BLaER1 treated with 17β-estradiol and CSF1 and Interleukin-3, amounts not matched to agents 10 nM and 100 nM (cell line): ENCODE data around the gene SPIRE2.

Experiments used
- H3K27ac ChIP-seq, 11 experiments: shearing (Covaris generic); formaldehyde crosslinking; 2 replicates each; pipeline ENCODE4 v1.8.1; 2022
- H3K27me3 ChIP-seq, 11 experiments: shearing (Covaris generic); formaldehyde crosslinking; 2 replicates each; pipeline ENCODE4 v1.8.1; 2022
- H3K36me3 ChIP-seq, 11 experiments: shearing (Covaris generic); formaldehyde crosslinking; 2 replicates each; pipeline ENCODE4 v1.8.1; 2022
- H3K4me1 ChIP-seq, 10 experiments: shearing (Covaris generic); formaldehyde crosslinking; 2 replicates each; pipeline ENCODE4 v1.8.1; 2022
- H3K4me2 ChIP-seq, 11 experiments: shearing (Covaris generic); formaldehyde crosslinking; 2 replicates each; pipeline ENCODE4 v1.8.1; 2022
- H3K4me3 ChIP-seq, 10 experiments: shearing (Covaris generic); formaldehyde crosslinking; 2 replicates each; pipeline ENCODE4 v1.8.1; 2022
- H3K9ac ChIP-seq, 11 experiments: shearing (Covaris generic); formaldehyde crosslinking; 2 replicates each; pipeline ENCODE4 v1.8.1; 2022
- H3K9me3 ChIP-seq, 11 experiments: shearing (Covaris generic); formaldehyde crosslinking; replicated peaks in 1 of 11; 2 replicates each; pipeline ENCODE4 v1.8.1; 2022
- H4K20me1 ChIP-seq, 11 experiments: shearing (Covaris generic); formaldehyde crosslinking; 2 replicates each; pipeline ENCODE4 v1.8.1; 2022
- Cebpa-rat ChIP-seq, 11 experiments: shearing (Covaris generic); IDR thresholded peaks; 2 replicates each; pipeline ENCODE4 v1.8.1; 2022

SPIRE2 gene

GRCh38 chr16:89898201-89898967 lies 70.1 kb downstream of the SPIRE2 start:
- H3K27ac ChIP-seq, result no peak overlapping the region
- H3K27me3 ChIP-seq, result no peaks in the 10 kb centered on the region
- no peak for TF ChIP-seq Cebpa-rat (IDR thresholded peaks at IDR 0.05)
- no peak overlapping the region for H3K4me2 ChIP-seq
- no peaks in the 10 kb centered on the region for H3K4me1 ChIP-seq
- no peak overlapping the region for H3K9ac ChIP-seq
- H3K36me3 ChIP-seq, result peaks cover 86 to 89% (median 88%) of the 10 kb centered on the region in 11 experiments
- H4K20me1 ChIP-seq, result peaks cover 41 to 89% (median 77%) of the 10 kb centered on the region in 11 experiments; a peak in 20 of 22 replicates
- no peaks in the 10 kb centered on the region for H3K9me3 ChIP-seq
- H3K4me3 ChIP-seq, result no peak overlapping the region

GRCh38 chr16:89899879-89900481 lies 71.7 kb downstream of the SPIRE2 start:
- no peak for TF ChIP-seq Cebpa-rat (IDR thresholded peaks at IDR 0.05)
- Histone ChIP-seq H3K4me3 (no peak overlapping the region), H3K9ac (no peak overlapping the region), H3K4me2 (no peak overlapping the region), H3K4me1 (peaks cover 0 to 6% (median under 1%) of the 10 kb centered on the region in 10 experiments; a peak in 8 of 20 replicates), H3K27ac (no peak overlapping the region), H3K9me3 (no peaks in the 10 kb centered on the region), H3K27me3 (no peaks in the 10 kb centered on the region), H3K36me3 (peaks cover 86 to 89% (median 88%) of the 10 kb centered on the region in 11 experiments), H4K20me1 (peaks cover 29 to 89% (median 77%) of the 10 kb centered on the region in 11 experiments; a peak in 21 of 22 replicates)

- Histone ChIP-seq H3K4me2 (no peak overlapping the region), H3K4me3 (no peak overlapping the region), H3K27me3 (no peaks in the 10 kb centered on the region), H4K20me1 (peaks cover 23 to 89% (median 77%) of the 10 kb centered on the region in 11 experiments; a peak in 21 of 22 replicates), H3K9ac (no peak overlapping the region), H3K9me3 (peaks cover 0 to 5% (median 0%) of the 10 kb centered on the region in 11 experiments; a peak in 4 of 22 replicates), H3K4me1 (peaks cover 0 to 15% (median 10%) of the 10 kb centered on the region in 10 experiments; a peak in 13 of 20 replicates), H3K36me3 (peaks cover 86 to 89% (median 88%) of the 10 kb centered on the region in 11 experiments), H3K27ac (no peak overlapping the region)
- no peak for TF ChIP-seq Cebpa-rat (IDR thresholded peaks at IDR 0.05)
Measured at GRCh38 chr16:89900885-89901284, 72.6 kb downstream of the SPIRE2 start.

GRCh38 chr16:89902980-89903379 lies 74.7 kb downstream of the SPIRE2 start:
- Histone ChIP-seq H3K4me3 (no peak overlapping the region), H3K36me3 (peaks cover 80 to 84% (median 82%) of the 10 kb centered on the region in 11 experiments), H3K4me1 (peaks cover 0 to 20% (median 14%) of the 10 kb centered on the region in 10 experiments; a peak in 13 of 20 replicates), H3K9me3 (peaks cover 0 to 19% (median 12%) of the 10 kb centered on the region in 11 experiments; a peak in 17 of 22 replicates), H4K20me1 (peaks cover 16 to 79% (median 67%) of the 10 kb centered on the region in 11 experiments; a peak in 21 of 22 replicates), H3K4me2 (no peak overlapping the region), H3K27ac (no peak overlapping the region), H3K9ac (no peak overlapping the region), H3K27me3 (no peaks in the 10 kb centered on the region)
- no peak for TF ChIP-seq Cebpa-rat (IDR thresholded peaks at IDR 0.05)

GRCh38 chr16:89903908-89904515 lies 75.7 kb downstream of the SPIRE2 start:
- Histone ChIP-seq H3K9me3 (peaks cover 0 to 23% (median 13%) of the 10 kb centered on the region in 11 experiments; a peak in 17 of 22 replicates), H3K9ac (no peak overlapping the region), H3K27ac (no peak overlapping the region), H3K4me2 (no peak overlapping the region), H3K4me1 (peaks cover 0 to 20% (median 15%) of the 10 kb centered on the region in 10 experiments; a peak in 14 of 20 replicates), H3K27me3 (no peaks in the 10 kb centered on the region), H3K4me3 (no peak overlapping the region), H4K20me1 (peaks cover 16 to 73% (median 64%) of the 10 kb centered on the region in 11 experiments; a peak in 21 of 22 replicates), H3K36me3 (peaks cover 75 to 82% (median 79%) of the 10 kb centered on the region in 11 experiments)
- TF ChIP-seq Cebpa-rat (IDR thresholded peaks at IDR 0.05), result no peak

GRCh38 chr16:89904606-89905510 lies 76.6 kb downstream of the SPIRE2 start:
- Histone ChIP-seq H3K36me3 (peaks cover 75 to 82% (median 79%) of the 10 kb centered on the region in 11 experiments), H3K4me3 (no peak overlapping the region), H3K9me3 (peaks cover 0 to 23% (median 13%) of the 10 kb centered on the region in 11 experiments; a peak in 17 of 22 replicates), H3K27ac (peak overlapping the region in 1 of 11 experiments; percentile 6; a peak in 1 of 22 replicates), H3K9ac (0 out of 22 replicates have a peak overlapping the region, but pooled peaks of 2 of the 11 experiments have one; percentile 9 to 32), H3K4me2 (peak overlapping the region in 5 of 11 experiments; percentile 4 to 30 (median 19); a peak in 4 of 22 replicates), H3K27me3 (no peaks in the 10 kb centered on the region), H3K4me1 (peaks cover 3 to 28% (median 19%) of the 10 kb centered on the region in 10 experiments), H4K20me1 (peaks cover 19 to 73% (median 66%) of the 10 kb centered on the region in 11 experiments; a peak in 21 of 22 replicates)
- no peak for TF ChIP-seq Cebpa-rat (IDR thresholded peaks at IDR 0.05)

GRCh38 chr16:89905511-89906139 lies 77.3 kb downstream of the SPIRE2 start:
- peak overlapping the region in 3 of 11 experiments; percentile 6 to 19 (median 10); a peak in 1 of 22 replicates for H3K27ac ChIP-seq
- TF ChIP-seq Cebpa-rat (IDR thresholded peaks at IDR 0.05), result no peak
- H3K9me3 ChIP-seq, result peaks cover 0 to 23% (median 13%) of the 10 kb centered on the region in 11 experiments; a peak in 17 of 22 replicates
- H3K9ac ChIP-seq, result no peak overlapping the region
- H3K36me3 ChIP-seq, result peaks cover 73 to 81% (median 77%) of the 10 kb centered on the region in 11 experiments
- H3K27me3 ChIP-seq, result no peaks in the 10 kb centered on the region
- peak overlapping the region in 5 of 11 experiments; percentile 4 to 30 (median 19); a peak in 7 of 22 replicates for H3K4me2 ChIP-seq
- H4K20me1 ChIP-seq, result peaks cover 23 to 73% (median 64%) of the 10 kb centered on the region in 11 experiments; a peak in 20 of 22 replicates
- H3K4me3 ChIP-seq, result no peak overlapping the region
- peaks cover 7 to 36% (median 26%) of the 10 kb centered on the region in 10 experiments for H3K4me1 ChIP-seq
